GM19193 (cell line): ENCODE measurements around the gene NHLRC4.

Experiments
- POLR2A ChIP-seq: IDR thresholded peaks from 4 replicates; pipeline ENCODE4 v1.6.1; 2011; ENCODE audit not compliant: insufficient read depth, insufficient read length; ENCODE audit errors: extremely low read depth

NHLRC4 gene

GRCh38 chr16:537415-538335, 29.1 kb upstream of the NHLRC4 start:
- TF ChIP-seq POLR2A, result no peak

GRCh38 chr16:539901-540530, 26.8 kb upstream of the NHLRC4 start:
- TF ChIP-seq POLR2A, result no peak

GRCh38 chr16:540645-541340, 26.0 kb upstream of the NHLRC4 start:
- TF ChIP-seq POLR2A, result no peak

GRCh38 chr16:543301-544164, 23.3 kb upstream of the NHLRC4 start:
- TF ChIP-seq POLR2A, result no peak

GRCh38 chr16:544517-544916, 22.3 kb upstream of the NHLRC4 start:
- no peak for TF ChIP-seq POLR2A

GRCh38 chr16:546909-547770, 19.7 kb upstream of the NHLRC4 start:
- no peak for TF ChIP-seq POLR2A

- TF ChIP-seq POLR2A, result no peak
Observed at GRCh38 chr16:548586-548985, 18.2 kb upstream of the NHLRC4 start.

- no peak for TF ChIP-seq POLR2A
Observed at GRCh38 chr16:549544-550263, 17.1 kb upstream of the NHLRC4 start.

GRCh38 chr16:551210-551609, 15.6 kb upstream of the NHLRC4 start:
- no peak for TF ChIP-seq POLR2A

GRCh38 chr16:552171-552570, 14.6 kb upstream of the NHLRC4 start:
- no peak for TF ChIP-seq POLR2A

- no peak for TF ChIP-seq POLR2A
Observed at GRCh38 chr16:553601-554296, 13.1 kb upstream of the NHLRC4 start.

GRCh38 chr16:554297-554621, 12.5 kb upstream of the NHLRC4 start:
- no peak for TF ChIP-seq POLR2A
